Renal cortex interstitium (tissue), 15 donors: ENCODE measurements around the gene GOLGA8F. TPM values are rescaled to one million over a fixed set of nuclear protein-coding genes. Genes with fewer than 3 reads are reported as not detected.
"Not testable (repeated sequence)": the region's sequence is repeated elsewhere in the genome, so short reads cannot be mapped to it uniquely, and the experiment has no call there.

ENCODE experiments used
- DNase-seq, 11 donors: peaks; one replicate each; pipeline ENCODE4 v3.0.0-alpha.2; 2013; ENCODE audit warnings: low read depth in 9 of 11, low spot score in 4 of 11; ENCODE audit errors: extremely low read depth in 1 of 11
- long read RNA-seq, 16 experiments: transcript quantifications; one replicate each; lab custom pipeline, GENCODE V29; 2026
- polyA plus RNA-seq, 3 donors: library from polyadenylated mRNA; unstranded; fragments of 120-200 nt; gene quantifications; one replicate each; pipeline ENCODE4 v1.2.1, GENCODE V29; 2013; ENCODE audit not compliant: insufficient read length in 3 of 3

Gene GOLGA8F, protein sequence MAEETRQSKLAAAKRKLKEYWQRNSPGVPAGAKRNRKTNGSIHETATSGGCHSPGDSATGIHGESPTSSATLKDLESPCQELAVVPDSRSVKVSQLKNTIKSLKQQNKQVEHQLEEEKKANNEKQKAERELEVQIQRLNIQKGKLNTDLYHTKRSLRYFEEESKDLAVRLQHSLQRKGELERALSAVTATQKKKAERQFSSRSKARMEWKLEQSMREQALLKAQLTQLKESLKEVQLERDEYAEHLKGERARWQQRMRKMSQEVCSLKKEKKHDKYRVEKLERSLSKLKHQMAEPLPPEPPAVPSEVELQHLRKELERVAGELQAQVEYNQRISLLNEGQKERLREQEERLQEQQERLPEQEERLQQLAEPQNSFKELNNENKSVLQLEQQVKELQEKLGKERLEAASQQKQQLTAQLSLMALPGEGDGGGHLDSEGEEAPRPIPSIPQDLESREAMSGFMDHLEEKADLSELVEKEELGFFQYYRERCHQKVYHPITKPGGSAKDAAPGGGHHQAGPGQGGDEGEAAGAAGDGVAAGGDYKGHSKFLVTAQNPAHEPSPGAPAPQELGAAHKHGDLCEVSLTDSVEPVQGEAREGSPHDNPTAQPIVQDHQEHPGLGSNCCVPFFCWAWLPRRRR
- polyA plus RNA-seq, result under 1 TPM in 1 of 3 donors, not detected in 2; 0.05 TPM
- long read RNA-seq, donor 1, result 0 reads
- long read RNA-seq, donor 2, result 0 reads
- long read RNA-seq, donor 3, result 0 reads
- long read RNA-seq, donor 4, result 0 reads
- long read RNA-seq, donor 5, result 0 reads
- long read RNA-seq, donor 6, result 0 reads
- long read RNA-seq, donor 7, result 0 reads
- long read RNA-seq, donor 8, result 0 reads
- long read RNA-seq, donor 9, result 0 reads
- long read RNA-seq, donor 10, result 0 reads
- long read RNA-seq, donor 11, result 0 reads
- long read RNA-seq, donor 12, result 0 reads
- long read RNA-seq, donor 13, result 0 reads
- long read RNA-seq, donor 14, result 0 reads
- long read RNA-seq, donor 15, result 0 reads
- long read RNA-seq, donor 16, result 0 reads

GRCh38 chr15:28378364-28378763, at the start of gene GOLGA8F:
Gene GOLGA8F, plus strand, starts transcription at chr15:28378664. Its CDS starts 98 bp downstream, at chr15:28378762.
- not testable (repeated sequence) for DNase-seq

GRCh38 chr15:28357984-28358383, 20.5 kb upstream of the GOLGA8F start, which contains the start of gene GOLGA6L24:
Gene GOLGA6L24, minus strand, starts transcription at chr15:28358084. Its CDS starts 61 bp downstream, at chr15:28358023.
- not testable (repeated sequence) for DNase-seq

DNA sequence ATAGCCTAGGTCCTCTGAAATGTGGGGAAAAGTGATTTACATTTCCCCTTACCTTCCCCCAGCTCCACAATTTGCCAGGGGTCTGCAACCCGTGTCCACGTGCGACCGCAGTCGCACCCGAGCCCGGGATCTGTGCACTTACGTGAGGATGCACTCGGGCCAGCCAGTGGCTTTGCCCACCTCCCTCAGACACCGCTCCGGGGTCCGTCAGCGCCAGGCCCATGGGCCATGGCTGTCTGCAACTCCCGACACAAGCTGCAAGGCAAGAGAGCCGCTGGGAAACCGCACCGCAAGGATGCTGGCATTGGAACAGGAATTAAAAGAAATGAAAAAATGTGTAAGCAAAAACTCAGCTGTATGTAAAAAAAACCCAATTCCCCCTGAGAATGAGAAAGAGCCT, 13.0 kb upstream of the GOLGA8F start:
- not testable (repeated sequence) for DNase-seq

DNA sequence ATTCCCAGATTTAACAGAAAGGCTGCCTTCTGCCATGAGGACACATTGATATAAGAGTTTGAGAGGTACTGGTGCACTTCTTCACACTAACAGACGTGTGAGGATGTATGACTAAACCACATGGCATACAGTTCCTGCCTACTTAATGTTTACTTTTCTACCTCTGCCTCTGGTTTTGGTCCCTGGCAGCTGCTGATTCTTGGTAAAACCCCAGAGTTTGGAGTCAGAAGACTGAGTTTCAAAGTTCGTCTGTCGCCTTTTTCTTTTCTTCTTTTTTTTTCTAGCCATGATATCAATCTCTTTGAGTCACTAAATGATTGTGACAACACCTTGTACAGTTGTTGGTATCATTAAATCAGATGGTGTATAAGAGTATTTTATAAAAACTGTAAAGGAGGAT, 1.6 kb downstream of the GOLGA8F start:
- DNase-seq, result not testable (repeated sequence)

GRCh38 chr15:28396022-28396421, 17.6 kb downstream of the GOLGA8F start:
- not testable (repeated sequence) for DNase-seq

DNA sequence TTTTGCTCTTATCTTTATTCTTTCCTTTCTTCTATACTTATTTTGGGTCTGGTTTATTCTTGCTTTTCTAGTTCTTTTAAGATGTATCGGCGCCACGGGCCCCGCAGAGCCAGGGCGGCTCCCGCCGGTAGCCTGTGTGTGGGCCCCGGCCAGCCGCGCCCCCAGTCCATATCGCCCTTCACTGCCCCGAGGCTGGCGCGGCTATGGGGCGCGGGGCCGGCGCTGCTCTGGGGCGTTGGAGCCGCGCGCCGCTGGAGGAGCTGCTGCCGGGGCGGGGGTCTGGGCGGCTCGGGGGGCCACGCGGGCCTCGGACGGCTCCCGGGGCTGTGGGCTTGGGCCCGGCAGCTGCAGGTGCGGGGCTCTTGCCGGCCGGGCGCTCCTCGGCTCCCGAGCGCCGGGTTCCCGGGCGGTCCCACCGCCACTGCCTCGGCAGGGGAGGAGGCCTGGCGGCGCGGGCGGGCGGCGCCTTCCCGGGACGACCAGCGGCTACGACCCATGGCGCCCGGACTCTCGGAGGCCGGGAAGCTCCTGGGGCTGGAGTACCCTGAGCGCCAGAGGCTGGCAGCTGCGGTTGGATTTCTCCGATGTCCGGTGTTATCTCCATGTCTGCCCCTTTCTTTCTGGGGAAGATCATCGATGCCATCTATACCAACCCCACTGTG, 24.4 kb downstream of the GOLGA8F start:
- DNase-seq, result not testable (repeated sequence)

- DNase-seq, result not testable (repeated sequence)
These were observed 42.0 kb downstream of the GOLGA8F start for GRCh38 chr15:28420470-28420869.

- DNase-seq, result not testable (repeated sequence)
These were observed 57.1 kb downstream of the GOLGA8F start for GRCh38 chr15:28435594-28435993.

Other genes starting within 250 kb of the GOLGA8F start
- 10 to 100 TPM; 47.0 to 59.4 (median 53.9) TPM for gene HERC2, start 56.5 kb upstream of the GOLGA8F start, polyA plus RNA-seq
- gene GOLGA6L24, start 20.6 kb upstream of the GOLGA8F start, polyA plus RNA-seq, result not detected
- under 1 TPM; 0.03 to 0.08 (median 0.06) TPM for gene GOLGA8G, start 154.3 kb downstream of the GOLGA8F start, polyA plus RNA-seq
- not detected for gene GOLGA6L25, start 174.9 kb downstream of the GOLGA8F start, polyA plus RNA-seq